NB4 (cell line): ENCODE data around the gene KDM8.

Source experiments
- MYC ChIP-seq: IDR thresholded peaks from 2 replicates; pipeline ENCODE4 v1.6.1; 2011; ENCODE audit warnings: low read depth, low read length
- POLR2A ChIP-seq: IDR thresholded peaks from 2 replicates; pipeline ENCODE4 v1.6.1; 2011; ENCODE audit warnings: mild to moderate bottlenecking; ENCODE audit not compliant: insufficient read length; ENCODE audit errors: extremely low read depth
- TF ChIP-seq, protein P1 (sequence below): IDR thresholded peaks from one replicate; pipeline ENCODE4 v1.5.1; 2012; ENCODE audit warnings: low read depth, low read length
- TF ChIP-seq, protein P2 (sequence below): IDR thresholded peaks from 2 replicates; pipeline ENCODE4 v1.6.1; 2011; ENCODE audit warnings: low read depth, low read length

- TF ChIP-seq, protein P1, sequence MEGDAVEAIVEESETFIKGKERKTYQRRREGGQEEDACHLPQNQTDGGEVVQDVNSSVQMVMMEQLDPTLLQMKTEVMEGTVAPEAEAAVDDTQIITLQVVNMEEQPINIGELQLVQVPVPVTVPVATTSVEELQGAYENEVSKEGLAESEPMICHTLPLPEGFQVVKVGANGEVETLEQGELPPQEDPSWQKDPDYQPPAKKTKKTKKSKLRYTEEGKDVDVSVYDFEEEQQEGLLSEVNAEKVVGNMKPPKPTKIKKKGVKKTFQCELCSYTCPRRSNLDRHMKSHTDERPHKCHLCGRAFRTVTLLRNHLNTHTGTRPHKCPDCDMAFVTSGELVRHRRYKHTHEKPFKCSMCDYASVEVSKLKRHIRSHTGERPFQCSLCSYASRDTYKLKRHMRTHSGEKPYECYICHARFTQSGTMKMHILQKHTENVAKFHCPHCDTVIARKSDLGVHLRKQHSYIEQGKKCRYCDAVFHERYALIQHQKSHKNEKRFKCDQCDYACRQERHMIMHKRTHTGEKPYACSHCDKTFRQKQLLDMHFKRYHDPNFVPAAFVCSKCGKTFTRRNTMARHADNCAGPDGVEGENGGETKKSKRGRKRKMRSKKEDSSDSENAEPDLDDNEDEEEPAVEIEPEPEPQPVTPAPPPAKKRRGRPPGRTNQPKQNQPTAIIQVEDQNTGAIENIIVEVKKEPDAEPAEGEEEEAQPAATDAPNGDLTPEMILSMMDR: no peak
- TF ChIP-seq POLR2A: no peak
- no peak for TF ChIP-seq MYC
- TF ChIP-seq, protein P2, sequence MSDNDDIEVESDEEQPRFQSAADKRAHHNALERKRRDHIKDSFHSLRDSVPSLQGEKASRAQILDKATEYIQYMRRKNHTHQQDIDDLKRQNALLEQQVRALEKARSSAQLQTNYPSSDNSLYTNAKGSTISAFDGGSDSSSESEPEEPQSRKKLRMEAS: no peak
These were observed 21.0 kb downstream of the KDM8 start for GRCh38 chr16:27224271-27224737.
